HS-5 (cell line): ENCODE data around the gene DVL1.

Experiments used
- DNase-seq: peaks from one replicate; pipeline ENCODE4 v3.0.0-alpha.2; 2012; ENCODE audit warnings: low read depth

Gene DVL1

GRCh38 chr1:1340185-1340584 is 9.0 kb downstream of the DVL1 start:
- DNase-seq = no peak

DNA sequence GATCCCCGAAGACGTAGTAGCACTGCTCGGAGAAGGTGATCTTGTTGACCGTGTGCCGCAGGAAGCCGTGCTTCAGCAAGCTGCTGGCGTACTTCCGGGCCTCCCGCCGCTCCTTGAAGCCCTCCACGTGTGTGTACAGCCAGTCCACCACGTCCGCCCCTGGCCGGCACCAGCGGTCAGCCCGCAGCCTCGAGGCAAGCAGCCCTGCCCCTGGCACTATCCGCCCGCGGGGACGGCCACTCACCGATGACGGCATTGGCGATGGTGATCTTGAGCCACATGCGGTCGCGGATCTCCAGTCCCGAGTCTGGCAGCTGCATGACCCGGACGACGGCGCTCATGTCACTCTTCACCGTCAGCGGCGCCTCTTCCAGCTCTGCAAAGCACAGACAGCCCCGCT is 10.9 kb downstream of the DVL1 start:
- no peak for DNase-seq

GRCh38 chr1:1337793-1338147 is 11.4 kb downstream of the DVL1 start:
- no peak for DNase-seq

- no peak for DNase-seq
These were observed 12.1 kb downstream of the DVL1 start for GRCh38 chr1:1336931-1337792.

DNA sequence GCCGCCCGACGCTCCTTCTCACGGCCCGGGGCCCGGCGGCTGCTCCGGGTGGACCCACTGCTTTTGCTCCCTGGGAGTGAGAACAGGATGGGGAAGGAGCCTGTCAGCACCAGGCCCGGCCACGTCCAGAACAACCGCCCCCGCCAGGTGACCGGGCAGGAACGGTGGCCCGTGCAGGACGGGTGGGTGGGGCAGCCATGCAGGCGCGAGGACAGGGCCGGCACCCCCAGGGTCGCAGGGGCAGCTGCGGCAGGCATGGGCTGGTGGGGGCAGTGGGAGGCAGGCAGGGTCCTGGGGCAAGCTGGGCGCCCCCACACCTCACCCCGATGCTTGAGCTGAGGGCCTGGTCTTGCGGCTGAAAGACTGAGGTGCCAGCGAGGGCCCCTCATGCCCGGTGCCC is 12.8 kb downstream of the DVL1 start:
- DNase-seq = no peak

GRCh38 chr1:1335792-1336248 is 13.4 kb downstream of the DVL1 start:
- no peak for DNase-seq

DNA sequence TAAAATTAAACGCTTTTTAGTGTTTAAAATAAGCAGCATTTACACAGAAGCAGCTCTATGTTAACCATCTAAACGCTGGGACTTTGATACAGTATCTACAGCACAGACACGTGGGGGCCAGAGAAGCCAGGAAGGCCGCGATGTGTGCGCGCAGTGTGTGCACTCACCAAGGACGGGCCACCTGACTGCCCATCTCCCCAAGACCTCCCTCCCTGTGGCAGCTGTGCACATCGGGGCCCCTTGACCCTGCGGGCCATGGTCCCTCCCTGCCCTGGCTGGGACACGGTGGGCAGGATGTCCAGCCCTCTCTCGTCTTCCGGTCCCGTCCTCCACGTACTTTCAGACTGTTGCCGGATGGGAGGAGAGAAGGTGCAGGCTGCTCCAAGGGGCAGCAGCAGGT is 13.9 kb downstream of the DVL1 start:
- no peak for DNase-seq

- DNase-seq = no peak
These were observed 14.4 kb downstream of the DVL1 start for GRCh38 chr1:1334835-1335234.

- no peak for DNase-seq
These were observed 15.5 kb downstream of the DVL1 start for GRCh38 chr1:1333551-1334241.

- no peak for DNase-seq
These were observed 16.3 kb downstream of the DVL1 start for GRCh38 chr1:1332774-1333480.

GRCh38 chr1:1332031-1332755 is 17.0 kb downstream of the DVL1 start:
- no peak for DNase-seq

GRCh38 chr1:1331068-1331965 is 17.9 kb downstream of the DVL1 start, which contains the start of gene TAS1R3:
TSS of gene TAS1R3 (plus strand) at chr1:1331280. CDS start at chr1:1331346, 66 bp downstream.
- DNase-seq = no peak

GRCh38 chr1:1330366-1331067 is 18.7 kb downstream of the DVL1 start:
- DNase-seq = no peak

GRCh38 chr1:1329304-1330210 is 19.7 kb downstream of the DVL1 start:
- no peak for DNase-seq

- DNase-seq = no peak
These were observed 21.0 kb downstream of the DVL1 start for GRCh38 chr1:1328254-1328653.

- no peak for DNase-seq
These were observed 21.9 kb downstream of the DVL1 start for GRCh38 chr1:1327291-1327690.

DNA sequence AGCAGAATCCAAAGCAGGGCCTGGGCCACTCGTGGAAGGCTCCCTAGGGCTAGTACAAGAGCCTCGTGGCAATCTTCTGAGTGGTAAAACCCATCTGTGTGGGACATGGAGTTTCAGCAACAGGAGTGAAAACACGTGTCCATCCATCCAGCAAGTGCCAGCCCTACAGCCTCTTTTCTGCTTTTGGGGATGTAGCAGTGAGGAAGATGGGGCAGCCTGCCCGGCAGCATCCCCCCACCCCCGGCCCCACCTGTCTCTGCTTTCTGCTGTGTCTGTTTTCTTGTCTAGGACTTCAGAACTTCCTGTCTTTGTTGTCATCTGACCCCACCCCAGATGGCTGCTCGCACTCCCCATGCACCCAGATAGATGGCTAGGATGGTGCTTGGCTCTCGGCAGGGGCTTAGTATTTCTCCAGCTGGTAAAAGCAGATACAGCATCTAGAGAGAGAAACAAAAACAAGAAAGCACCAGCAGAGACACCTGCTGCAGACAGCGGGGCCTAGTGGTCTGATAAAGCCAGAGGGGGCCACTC is 23.1 kb downstream of the DVL1 start:
- no peak for DNase-seq

GRCh38 chr1:1325288-1326074 is 23.7 kb downstream of the DVL1 start:
- DNase-seq = no peak
